Ishikawa (cell line): Measurements from ENCODE around the gene CD58.

Source experiments
- CREB1 ChIP-seq: IDR thresholded peaks from 2 replicates; pipeline ENCODE4 v1.6.1; 2012; ENCODE audit warnings: low read depth
- EP300 ChIP-seq: IDR thresholded peaks from 2 replicates; pipeline ENCODE4 v1.6.1; 2012; ENCODE audit warnings: borderline replicate concordance
- TAF1 ChIP-seq: IDR thresholded peaks from 2 replicates; pipeline ENCODE4 v1.6.1; 2012; ENCODE audit warnings: low read depth, mild to moderate bottlenecking
- TF ChIP-seq, protein P1 (sequence below): IDR thresholded peaks from 2 replicates; pipeline ENCODE4 v1.6.1; 2012

DNA sequence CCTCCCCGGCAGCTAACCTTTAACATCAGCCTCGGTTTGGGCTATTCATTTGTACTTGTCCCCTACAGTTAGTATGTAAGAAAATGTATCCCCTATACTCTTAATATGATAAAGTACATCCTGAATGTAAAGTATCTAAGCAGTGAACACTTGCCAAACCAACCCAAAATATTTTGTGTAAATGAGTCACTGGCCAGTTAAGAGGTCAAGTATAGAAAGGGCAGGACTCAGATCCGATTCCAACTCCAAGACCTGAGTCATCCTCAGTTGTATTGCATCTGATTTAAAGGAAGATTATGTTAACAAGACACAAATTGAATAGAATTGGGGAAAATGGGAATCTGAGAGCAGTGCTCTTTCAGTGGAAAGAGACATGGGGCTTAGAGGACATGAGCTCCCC is 84.4 kb downstream of the CD58 start:
- TF ChIP-seq CREB1 (no peak), EP300 (no peak), TAF1 (no peak)
- TF ChIP-seq, protein P1, sequence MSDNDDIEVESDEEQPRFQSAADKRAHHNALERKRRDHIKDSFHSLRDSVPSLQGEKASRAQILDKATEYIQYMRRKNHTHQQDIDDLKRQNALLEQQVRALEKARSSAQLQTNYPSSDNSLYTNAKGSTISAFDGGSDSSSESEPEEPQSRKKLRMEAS: no peak
